Subcutaneous abdominal adipose tissue (tissue), 5 donors: ENCODE measurements around the gene GRID2IP.
A peak's percentile ranks its signal among the peaks of the same experiment; 100 is the strongest.
"Not testable (repeated sequence)": the region's sequence is repeated elsewhere in the genome, so short reads cannot be mapped to it uniquely, and the experiment has no call there.

Experiments used
- H3K27ac ChIP-seq: one replicate; pipeline ENCODE4 v1.7.0; 2013; ENCODE audit warnings: low read depth, mild to moderate bottlenecking, inconsistent platforms, low read length, moderate library complexity
- H3K27me3 ChIP-seq, 5 donors: one replicate each; pipeline ENCODE4 v1.7.0; 2013; ENCODE audit warnings: low read length in 5 of 5, inconsistent platforms in 1 of 5; ENCODE audit not compliant: control insufficient read depth in 5 of 5, insufficient read depth in 4 of 5
- H3K36me3 ChIP-seq, 5 donors: one replicate each; pipeline ENCODE4 v1.7.0; 2013; ENCODE audit warnings: low read length in 5 of 5; ENCODE audit not compliant: control insufficient read depth in 5 of 5, insufficient read depth in 5 of 5
- H3K4me1 ChIP-seq, 5 donors: one replicate each; pipeline ENCODE4 v1.7.0; 2013; ENCODE audit warnings: low read length in 5 of 5, mild to moderate bottlenecking in 3 of 5, moderate library complexity in 1 of 5; ENCODE audit not compliant: control insufficient read depth in 5 of 5, insufficient read depth in 5 of 5
- H3K4me3 ChIP-seq, 5 donors: one replicate each; pipeline ENCODE4 v1.7.0; 2013; ENCODE audit warnings: low read length in 5 of 5, low read depth in 1 of 5
- H3K9ac ChIP-seq, 5 donors: one replicate each; pipeline ENCODE4 v1.7.0; 2013; ENCODE audit warnings: low read length in 5 of 5, mild to moderate bottlenecking in 4 of 5, moderate library complexity in 3 of 5
- H3K9me3 ChIP-seq, 5 donors: one replicate each; pipeline ENCODE4 v1.7.0; 2013; ENCODE audit warnings: low read length in 5 of 5; ENCODE audit not compliant: control insufficient read depth in 5 of 5
- donor health status: healthy.
- donor health status: healthy.
- donor health status: healthy.
- donor health status: healthy.
- donor health status: healthy.

The GRID2IP gene

GRCh38 chr7:6479067-6479466 is 72.2 kb downstream of the GRID2IP start:
- Histone ChIP-seq H3K4me1 (peaks cover 10 to 50% (median 43%) of the 10 kb centered on the region in 5 donors), H3K4me3 (no peak overlapping the region), H3K9ac (no peak overlapping the region), H3K27ac (no peak overlapping the region), H3K9me3 (no peaks in the 10 kb centered on the region), H3K36me3 (peaks cover 0 to 5% (median 2%) of the 10 kb centered on the region in 5 donors), H3K27me3 (no peaks in the 10 kb centered on the region)

DNA sequence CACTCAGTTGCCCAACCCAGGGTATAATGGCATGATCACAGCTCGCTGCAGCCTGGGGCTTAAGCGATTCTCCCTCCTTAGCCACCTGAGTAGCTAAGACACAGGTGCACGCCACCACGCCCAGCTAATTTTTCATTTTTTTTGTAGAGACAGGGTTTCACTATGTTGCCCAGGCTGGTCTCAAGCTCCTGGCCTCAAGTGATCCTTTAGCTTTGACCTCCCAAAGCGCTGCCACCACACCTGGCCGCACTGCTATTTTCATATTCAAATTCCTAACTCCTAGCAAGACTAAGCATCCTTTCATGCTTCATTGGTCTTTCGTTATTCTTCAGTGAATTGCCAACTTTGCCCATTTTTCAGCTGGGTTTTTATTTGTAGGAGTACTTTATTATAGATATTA is 73.1 kb downstream of the GRID2IP start:
- H3K9me3 ChIP-seq, result no peaks in the 10 kb centered on the region
- H3K27me3 ChIP-seq, result no peaks in the 10 kb centered on the region
- H3K4me3 ChIP-seq, result no peak overlapping the region
- H3K4me1 ChIP-seq, result peaks cover 10 to 48% (median 45%) of the 10 kb centered on the region in 5 donors
- no peak overlapping the region for H3K9ac ChIP-seq
- no peak overlapping the region for H3K27ac ChIP-seq
- peaks cover 0 to 12% (median 8%) of the 10 kb centered on the region in 5 donors for H3K36me3 ChIP-seq

DNA sequence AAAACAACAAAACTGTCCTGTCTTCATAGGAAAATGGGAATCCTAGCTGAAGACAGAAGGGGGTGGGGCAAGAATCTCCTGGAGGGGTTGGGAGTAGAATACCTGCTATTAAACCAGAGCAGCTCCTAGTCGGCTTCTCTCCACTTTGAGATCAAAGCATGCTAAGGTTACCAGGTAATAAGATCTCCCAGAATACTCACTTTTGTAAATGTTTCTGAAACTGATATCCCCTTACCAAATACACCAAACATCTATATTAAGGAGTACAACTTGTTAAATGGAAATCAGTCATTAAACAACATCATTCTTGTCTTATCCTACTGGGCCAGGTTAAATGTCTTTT is 74.0 kb downstream of the GRID2IP start:
- Histone ChIP-seq H3K9ac (no peak overlapping the region), H3K27ac (no peak overlapping the region), H3K4me1 (peaks cover 6 to 39% (median 37%) of the 10 kb centered on the region in 5 donors)

GRCh38 chr7:6476596-6477317 is 74.5 kb downstream of the GRID2IP start:
- Histone ChIP-seq H3K27ac (no peak overlapping the region), H3K9me3 (no peaks in the 10 kb centered on the region), H3K4me1 (peaks cover 5 to 35% (median 33%) of the 10 kb centered on the region in 5 donors), H3K9ac (peak overlapping the region in 1 of 5 donors; percentile 8), H3K27me3 (no peaks in the 10 kb centered on the region), H3K4me3 (no peak overlapping the region), H3K36me3 (peaks cover 2 to 26% (median 20%) of the 10 kb centered on the region in 5 donors)

More for the DNA sequence above, 74.0 kb downstream of the GRID2IP start:
- Histone ChIP-seq H3K4me3 (no peak overlapping the region), H3K9me3 (no peaks in the 10 kb centered on the region), H3K36me3 (peaks cover 2 to 21% (median 16%) of the 10 kb centered on the region in 5 donors), H3K27me3 (no peaks in the 10 kb centered on the region)

GRCh38 chr7:6475433-6476186 is 75.7 kb downstream of the GRID2IP start:
- H3K4me3 ChIP-seq, result no peak overlapping the region
- H3K9me3 ChIP-seq, result no peaks in the 10 kb centered on the region
- H3K27ac ChIP-seq, result no peak overlapping the region
- peak overlapping the region in 1 of 5 donors; percentile 8 for H3K9ac ChIP-seq
- peaks cover 6 to 29% (median 22%) of the 10 kb centered on the region in 5 donors for H3K36me3 ChIP-seq
- H3K27me3 ChIP-seq, result no peaks in the 10 kb centered on the region
- peaks cover 5 to 30% (median 25%) of the 10 kb centered on the region in 5 donors for H3K4me1 ChIP-seq

- Histone ChIP-seq H3K9ac (no peak overlapping the region), H3K27me3 (no peaks in the 10 kb centered on the region), H3K36me3 (peaks cover 23 to 87% (median 73%) of the 10 kb centered on the region in 5 donors), H3K27ac (no peak overlapping the region), H3K9me3 (no peaks in the 10 kb centered on the region), H3K4me3 (no peak overlapping the region), H3K4me1 (no peaks in the 10 kb centered on the region)
These were observed 85.4 kb downstream of the GRID2IP start for GRCh38 chr7:6465862-6466261.

GRCh38 chr7:6463609-6464008 is 87.7 kb downstream of the GRID2IP start:
- H3K27ac ChIP-seq, H3K4me3 ChIP-seq, H3K27me3 ChIP-seq, H3K9me3 ChIP-seq, H3K9ac ChIP-seq, H3K4me1 ChIP-seq: not testable (repeated sequence)
- H3K36me3 ChIP-seq, result peaks cover 23 to 72% (median 61%) of the 10 kb centered on the region in 5 donors

GRCh38 chr7:6461946-6462550 is 89.2 kb downstream of the GRID2IP start:
- H3K27me3 ChIP-seq, result no peaks in the 10 kb centered on the region
- H3K4me1 ChIP-seq, result no peaks in the 10 kb centered on the region
- H3K9me3 ChIP-seq, result no peaks in the 10 kb centered on the region
- no peak overlapping the region for H3K4me3 ChIP-seq
- H3K36me3 ChIP-seq, result peaks cover 23 to 57% (median 49%) of the 10 kb centered on the region in 5 donors
- H3K9ac ChIP-seq, result no peak overlapping the region
- H3K27ac ChIP-seq, result no peak overlapping the region

DNA sequence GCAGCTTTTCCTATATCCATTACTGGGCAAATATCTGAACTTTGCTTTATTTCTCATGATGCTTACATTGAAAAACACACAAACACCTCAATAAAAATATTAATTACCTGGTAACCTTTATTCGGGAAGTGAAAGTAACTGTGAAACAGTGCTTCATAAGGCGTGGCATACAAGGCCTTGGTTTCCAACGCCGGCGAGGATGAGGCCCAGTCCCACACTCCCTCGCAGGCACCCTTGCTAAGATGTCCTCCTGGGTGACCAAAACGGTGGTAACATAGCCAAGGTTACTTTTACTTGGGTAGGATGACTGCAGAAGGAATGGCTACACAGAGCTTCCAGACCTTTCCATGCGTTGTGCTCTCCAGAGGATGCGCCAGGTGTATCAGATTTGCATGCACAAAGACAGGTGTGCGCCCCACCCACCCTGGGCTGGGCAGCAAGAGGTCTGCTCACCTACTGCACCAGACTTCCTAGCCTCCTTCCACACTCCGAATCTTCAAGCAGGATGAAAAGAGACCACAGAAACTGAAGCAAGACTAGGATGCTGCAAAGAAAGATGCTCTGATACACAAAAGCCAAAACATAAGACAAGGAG is 90.2 kb downstream of the GRID2IP start:
- Histone ChIP-seq H3K36me3 (peaks cover 23 to 47% (median 39%) of the 10 kb centered on the region in 5 donors), H3K27me3 (no peaks in the 10 kb centered on the region), H3K9me3 (no peaks in the 10 kb centered on the region), H3K27ac (no peak overlapping the region), H3K9ac (no peak overlapping the region), H3K4me1 (no peaks in the 10 kb centered on the region), H3K4me3 (no peak overlapping the region)
